COLO668 (cell line): Measurements from ENCODE around the gene CHRNA4.

ENCODE experiments used
- DNase-seq: peaks from one replicate; lab custom pipeline; 2025; ENCODE audit not compliant: unreplicated experiment; lab: John Stamatoyannopoulos, UW

CHRNA4 gene

DNA sequence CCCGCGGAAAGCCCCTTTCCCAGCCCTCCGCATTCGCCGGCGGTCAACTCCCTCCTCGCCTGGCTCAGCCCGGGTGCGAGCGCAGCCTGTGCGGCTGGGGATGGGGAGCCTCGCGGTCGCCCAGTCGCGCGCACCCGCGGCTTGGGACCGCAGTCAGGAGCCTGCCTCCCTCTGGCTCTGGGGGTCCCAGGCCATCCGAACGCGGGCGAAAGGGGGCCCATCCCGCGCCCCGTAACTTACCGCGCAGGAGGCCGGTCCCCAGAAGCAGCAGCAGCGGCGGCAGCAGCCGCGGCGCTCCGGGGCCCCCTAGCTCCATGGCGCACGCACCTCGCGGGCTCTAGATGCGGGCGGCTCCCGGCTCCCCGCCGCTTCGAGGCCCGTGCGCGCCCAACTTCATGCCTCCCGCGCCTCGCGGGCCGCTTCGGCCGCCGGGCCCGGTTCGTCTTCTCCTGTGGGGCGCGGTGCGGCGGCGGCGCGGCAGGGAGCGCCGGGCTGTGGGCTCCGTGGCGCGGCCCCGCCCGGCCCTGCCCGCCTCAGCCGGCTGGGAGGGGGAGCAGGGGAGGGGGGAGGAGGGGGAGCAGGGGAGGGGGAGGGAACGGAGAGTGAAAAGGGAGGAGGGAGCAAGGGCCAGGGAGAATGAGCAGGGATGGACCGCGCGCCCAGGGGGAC, at the start of gene CHRNA4:
CHRNA4 (minus strand) TSS at position 500 of the 669 bp plus-strand sequence; CDS start at position 316, 184 bp downstream.
- DNase-seq = peak; percentile 27

GRCh38 chr20:63409834-63410435, 48.8 kb upstream of the CHRNA4 start:
- no peak for DNase-seq

- no peak for DNase-seq
Measured at GRCh38 chr20:63409066-63409833, 48.1 kb upstream of the CHRNA4 start.

GRCh38 chr20:63408684-63409046, 47.5 kb upstream of the CHRNA4 start:
- DNase-seq = no peak

DNA sequence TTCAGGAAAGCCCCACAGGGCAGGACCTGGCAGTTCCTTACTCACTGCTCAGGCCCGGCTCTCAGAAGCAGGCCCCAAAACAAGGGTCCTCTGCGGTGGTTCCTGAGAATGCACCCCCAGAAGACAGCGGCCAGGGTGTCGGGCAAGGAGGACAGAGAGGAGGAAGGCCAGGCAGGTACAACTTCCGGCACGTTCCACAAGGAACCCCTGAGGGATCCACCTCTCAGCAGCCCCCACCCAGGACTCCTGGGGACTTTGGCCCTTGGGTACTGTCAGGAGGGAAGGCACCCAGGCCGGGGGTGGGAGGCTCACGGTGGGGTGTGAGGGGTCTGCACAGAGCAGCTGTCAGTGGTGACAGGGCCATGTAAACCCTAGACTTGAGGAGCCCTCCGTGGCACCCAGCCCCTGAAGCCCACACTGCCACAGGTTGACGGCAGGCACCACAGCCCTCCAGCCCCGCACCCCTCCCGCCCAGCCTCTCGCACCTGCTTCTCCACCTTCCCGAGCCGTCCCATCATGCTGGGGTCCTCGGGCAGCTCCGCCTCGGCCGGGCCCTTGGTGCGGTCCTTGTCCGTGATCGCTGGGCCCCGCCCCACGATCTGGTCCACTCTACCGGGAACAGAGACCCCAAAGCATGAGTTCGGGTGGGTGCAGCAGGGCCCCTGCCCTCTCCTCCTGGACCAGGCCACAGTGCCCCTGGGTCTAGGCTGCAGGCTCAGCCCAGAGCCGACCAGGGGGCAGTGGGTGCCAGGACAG, 47.0 kb upstream of the CHRNA4 start:
- no peak for DNase-seq

DNA sequence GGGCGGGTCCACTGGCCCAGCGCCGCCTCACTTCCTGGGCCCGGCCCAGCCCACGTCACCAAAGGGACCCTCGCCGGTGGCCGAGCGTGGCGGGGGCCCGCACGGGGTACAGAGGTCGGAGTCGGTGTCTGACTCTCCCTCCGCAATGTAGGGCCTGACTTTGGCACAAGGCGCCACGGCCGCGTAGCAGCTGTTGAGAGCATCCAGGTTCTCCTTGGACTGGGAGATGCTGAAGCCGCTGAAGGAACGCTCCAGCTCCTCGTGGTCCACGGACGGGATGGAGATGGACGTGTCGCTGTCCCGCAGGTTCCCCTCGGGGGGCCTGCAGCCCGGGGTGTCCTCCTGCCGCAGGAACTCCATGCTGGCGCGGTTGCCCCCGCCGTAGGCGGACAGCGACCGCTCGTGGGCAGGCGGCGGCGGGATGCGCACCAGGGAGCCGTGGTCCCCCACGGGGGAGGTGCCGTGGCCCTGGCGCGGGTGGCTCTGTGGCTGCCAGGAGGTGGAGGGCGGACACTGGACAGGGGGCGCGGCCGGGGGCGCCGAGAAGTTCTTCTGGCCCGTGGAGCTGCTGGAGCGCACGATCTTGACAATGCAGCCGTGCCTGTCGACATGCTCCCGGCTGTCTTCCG, 45.6 kb upstream of the CHRNA4 start:
- DNase-seq = no peak

DNA sequence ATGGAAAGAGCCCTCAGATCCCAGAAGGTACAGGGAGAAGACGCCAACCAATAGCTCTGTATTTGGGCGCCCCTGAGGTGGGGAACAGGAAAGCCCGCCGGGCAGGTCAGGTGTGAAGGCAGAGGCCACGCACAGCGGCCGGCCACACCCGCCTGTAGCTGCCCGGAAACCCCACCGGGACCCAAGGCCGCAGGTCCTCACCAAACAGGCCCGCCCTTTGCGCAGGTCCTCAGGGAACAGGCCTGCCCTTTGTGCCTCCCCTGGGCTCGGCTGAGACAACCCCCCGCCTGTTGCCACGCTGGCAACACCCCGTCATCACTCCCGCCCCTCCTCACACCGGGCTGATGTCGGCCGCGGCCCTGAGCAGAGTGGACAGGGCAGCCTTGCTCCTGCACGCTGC, 44.9 kb upstream of the CHRNA4 start:
- no peak for DNase-seq

DNA sequence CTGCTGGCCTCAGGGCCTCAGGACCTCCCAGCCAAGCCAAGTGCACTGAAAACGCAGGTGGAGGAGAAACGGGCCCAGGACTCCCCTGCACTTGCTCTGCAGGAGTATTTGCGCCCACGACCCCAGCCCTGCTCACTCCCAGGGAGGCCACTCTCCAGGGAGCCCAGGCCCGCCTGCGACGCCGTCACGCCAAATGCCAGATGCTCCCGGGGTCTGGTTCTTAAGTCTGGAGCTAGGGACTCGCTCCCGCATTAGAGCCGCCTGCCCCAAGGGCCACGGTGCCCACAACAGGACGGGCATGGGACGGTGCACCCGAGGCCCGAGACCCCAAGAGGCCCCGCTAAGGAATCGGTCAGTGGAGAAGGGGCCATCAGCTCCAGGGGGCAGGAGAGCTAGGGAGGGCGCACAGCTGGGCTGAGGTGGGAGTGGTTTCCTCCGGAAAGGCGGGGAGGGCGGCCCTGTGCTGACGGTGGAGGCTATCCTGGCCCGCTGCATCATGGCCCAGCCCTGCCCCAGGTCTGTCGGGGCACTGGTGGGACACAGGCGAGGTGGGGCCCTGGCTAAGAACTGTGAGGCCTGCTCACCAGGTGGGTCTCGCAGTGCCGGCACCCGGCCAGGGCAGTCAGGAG, 44.1 kb upstream of the CHRNA4 start:
- no peak for DNase-seq

DNA sequence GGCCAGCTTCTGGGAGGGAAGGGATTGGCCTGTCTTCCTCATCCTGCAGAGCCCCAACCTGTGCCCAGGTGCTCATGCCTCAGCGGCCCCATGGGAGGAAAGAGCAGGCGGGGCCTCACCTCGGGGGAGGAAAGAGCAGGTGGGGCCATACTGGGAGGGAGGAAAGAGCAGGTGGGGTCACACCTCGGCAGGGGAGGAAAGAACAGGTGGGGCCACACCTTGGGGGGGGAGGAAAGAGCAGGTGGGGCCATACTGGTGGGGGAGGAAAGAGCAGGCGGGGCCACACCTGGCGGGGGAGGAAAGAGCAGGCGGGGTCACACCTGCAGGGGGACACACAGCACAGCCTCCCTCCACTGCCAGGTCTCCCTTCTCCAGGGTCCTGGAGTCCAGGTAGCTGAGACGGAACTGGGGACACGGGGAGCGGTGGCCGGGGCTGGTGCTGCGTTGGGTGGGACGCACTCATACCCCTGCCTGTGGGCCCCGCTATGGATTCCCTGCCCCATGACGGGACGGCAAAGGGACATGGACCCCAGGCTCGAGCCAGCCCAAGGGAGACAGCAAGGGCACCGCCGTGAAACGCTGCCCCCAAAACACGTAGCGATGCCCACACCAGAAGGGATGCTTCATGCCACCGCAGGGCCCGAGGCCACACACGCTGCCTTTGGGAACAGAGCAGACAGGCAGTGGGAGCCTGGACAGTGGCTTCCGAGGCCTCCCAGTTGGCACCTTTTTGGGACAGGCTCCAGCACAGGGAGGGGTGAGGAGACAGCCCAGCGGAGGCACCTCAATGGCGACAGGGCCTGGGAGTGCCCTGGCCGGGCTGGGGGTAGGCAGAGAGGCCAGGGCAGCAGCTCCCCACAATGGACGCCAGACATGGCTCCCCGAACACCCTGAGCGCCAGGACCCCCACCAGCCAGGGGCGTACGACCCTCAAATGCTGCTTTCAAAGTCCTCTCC, 43.3 kb upstream of the CHRNA4 start:
- DNase-seq = peak; percentile 33

GRCh38 chr20:63403403-63404105, 42.4 kb upstream of the CHRNA4 start:
- no peak for DNase-seq

- no peak for DNase-seq
Measured at GRCh38 chr20:63402860-63403220, 41.7 kb upstream of the CHRNA4 start.

DNA sequence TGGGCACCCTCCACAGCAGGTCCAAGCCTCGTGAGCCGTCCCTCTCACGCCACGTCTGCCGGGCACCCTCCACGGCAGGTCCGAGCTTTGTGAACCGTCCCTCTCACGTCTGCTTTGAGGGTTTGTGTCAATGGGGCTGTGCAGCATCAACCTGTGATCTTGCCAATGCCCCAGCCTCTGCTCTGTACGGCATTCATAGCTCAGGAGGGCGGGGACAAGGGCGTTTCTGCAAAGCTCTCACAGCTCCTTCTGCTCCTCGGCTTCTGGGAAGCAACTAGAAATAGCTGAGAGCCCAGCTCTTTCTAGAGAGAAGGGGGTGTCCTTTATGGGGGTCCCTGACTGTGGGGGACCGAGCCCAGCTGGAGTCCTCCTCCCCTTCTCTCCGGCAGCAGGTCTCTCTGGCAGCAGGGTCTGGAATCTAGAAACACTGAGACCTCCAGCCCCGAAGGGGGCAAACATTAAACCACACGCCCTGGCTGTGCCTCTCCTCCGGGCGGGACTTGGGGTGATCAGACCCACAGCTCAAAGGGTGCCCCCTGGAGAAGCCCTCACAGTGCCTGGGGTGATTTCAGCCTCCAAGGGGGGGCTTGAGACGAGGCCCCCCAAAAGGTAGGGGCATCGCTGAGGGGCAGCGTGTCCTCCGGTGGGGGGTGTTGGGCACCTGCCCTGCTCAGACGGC, 41.2 kb upstream of the CHRNA4 start:
- no peak for DNase-seq

DNA sequence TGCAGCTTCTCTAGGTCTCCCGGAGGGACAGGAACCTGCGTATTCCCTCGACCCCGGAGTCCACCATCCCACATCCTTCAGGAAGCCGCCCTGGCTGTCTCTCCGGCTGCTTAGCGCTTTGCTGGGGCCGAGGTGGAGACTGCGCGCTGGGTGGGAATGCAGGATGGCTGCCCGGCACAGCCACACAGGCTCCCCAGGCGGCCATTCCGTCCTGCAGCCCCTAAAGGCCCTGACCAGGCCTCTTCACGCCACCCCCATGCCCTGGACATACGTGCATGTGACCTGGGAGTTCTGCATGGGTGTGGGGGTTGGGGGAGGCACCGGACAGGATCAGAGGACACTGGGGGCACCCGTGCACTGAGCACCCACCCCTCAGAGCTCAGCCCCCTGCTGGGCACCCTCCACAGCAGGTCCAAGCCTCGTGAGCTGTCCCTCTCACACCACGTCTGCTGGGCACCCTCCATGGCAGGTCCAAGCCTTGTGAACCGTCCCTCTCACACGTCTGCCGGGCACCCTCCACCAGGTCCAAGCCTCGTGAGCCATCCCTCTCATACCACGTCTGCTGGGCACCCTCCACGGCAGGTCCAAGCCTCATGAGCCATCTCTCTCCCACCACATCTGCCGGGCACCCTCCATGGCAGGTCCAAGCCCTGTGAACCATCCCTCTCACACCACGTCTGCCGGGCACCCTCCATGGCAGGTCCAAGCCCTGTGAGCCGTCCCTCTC, 40.4 kb upstream of the CHRNA4 start:
- no peak for DNase-seq

GRCh38 chr20:63400486-63401210, 39.5 kb upstream of the CHRNA4 start:
- no peak for DNase-seq

DNA sequence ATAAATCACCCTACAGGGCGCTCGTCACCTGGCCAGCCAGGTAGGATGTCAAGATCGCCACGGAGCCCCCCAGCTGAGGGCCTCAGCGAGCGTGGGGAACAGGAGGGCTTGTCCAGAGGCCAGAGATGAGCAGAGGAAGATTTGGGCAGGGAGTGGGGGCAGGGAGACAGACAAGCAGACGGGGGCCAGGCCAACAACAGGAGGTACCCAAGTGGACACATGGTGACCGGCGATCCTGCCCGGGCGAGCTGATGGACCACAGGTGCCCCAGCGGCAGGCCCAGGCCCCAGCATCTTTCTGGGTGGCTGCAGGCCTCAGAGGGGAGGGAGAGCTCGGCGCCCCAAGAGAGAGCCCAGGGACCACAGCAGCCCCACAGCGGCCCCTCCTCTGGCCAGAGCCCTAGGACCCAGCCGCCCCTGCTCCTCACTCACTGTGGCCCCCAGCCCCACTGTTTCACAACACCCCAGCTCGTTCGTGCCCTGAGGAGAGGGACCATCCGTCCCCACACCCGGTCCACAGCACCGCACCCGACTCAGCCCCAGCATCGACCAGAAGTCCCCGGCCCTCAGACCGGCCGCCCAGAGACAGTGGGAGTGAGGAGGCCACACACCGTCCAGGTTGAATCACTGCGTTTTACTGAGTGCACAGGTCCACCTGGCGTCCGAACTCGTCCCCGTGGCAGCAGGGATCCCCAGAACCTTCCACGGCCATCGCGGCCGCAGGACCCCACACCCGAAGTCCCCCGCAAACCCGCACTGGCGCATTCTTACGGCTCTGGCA, 38.6 kb upstream of the CHRNA4 start:
- DNase-seq = no peak
